HG02763 (cell line): Measurements from ENCODE around the gene INCA1.
"Not testable (repeated sequence)": the region's sequence is repeated elsewhere in the genome, so short reads cannot be mapped to it uniquely, and the experiment has no call there.

Experiments
- ATAC-seq: cut with Tn5 transposase; IDR thresholded peaks from one replicate; pipeline ENCODE4 v1.9.1; 2021; ENCODE audit warnings: mild to moderate bottlenecking, moderate library complexity; ENCODE audit not compliant: unreplicated experiment

Gene INCA1, protein sequence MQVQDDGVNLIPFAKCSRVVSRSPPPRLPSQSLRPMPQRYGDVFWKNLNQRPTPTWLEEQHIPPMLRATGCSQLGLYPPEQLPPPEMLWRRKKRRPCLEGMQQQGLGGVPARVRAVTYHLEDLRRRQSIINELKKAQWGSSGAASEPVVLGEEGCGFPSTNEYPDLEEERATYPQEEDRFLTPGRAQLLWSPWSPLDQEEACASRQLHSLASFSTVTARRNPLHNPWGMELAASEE

DNA sequence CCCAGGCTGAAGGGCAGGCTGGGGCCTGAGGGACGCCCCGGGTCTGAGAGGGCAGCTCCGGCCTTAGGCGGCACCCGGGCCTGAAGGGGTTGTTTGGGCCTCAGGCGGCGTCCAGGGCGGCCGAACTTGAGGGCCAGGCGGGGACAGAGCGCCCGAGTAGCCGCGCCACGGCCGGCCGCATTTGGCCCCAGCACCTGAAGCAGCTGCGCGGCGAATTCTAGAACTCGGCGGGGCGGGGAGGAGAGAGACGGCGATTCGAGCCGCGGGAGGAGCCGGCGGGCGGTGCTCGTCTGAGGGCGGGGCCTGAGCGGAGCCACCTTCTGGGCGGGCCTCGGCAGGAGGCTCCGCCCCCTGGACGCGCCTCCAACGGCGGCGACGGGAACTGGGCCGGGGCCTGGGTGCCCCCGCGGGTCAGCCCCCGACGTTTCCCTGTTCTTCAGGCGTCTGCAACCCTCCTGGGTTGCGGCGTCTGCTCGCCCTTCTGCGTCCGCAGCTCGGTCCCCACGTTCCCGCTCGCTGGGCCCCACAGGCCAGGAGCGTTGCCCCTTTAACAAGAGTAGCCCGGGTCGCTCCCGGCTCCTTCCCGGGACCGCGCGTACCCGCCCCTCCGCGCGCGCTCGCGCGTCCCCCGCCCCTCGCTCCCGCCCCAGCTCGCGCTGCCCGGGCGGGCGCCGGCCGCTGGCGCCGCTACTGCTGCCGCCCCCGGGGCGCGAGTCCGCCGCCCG is at the start of gene INCA1, which contains the start of gene KIF1C:
Gene INCA1, minus strand, starts transcription at position 221 of the 725 bp plus-strand sequence. CDS start 3,085 bp downstream, outside the sequence.
Gene KIF1C, plus strand, starts transcription at position 649 of the 725 bp plus-strand sequence. CDS start 2,297 bp downstream, outside the sequence.
- ATAC-seq, result peak; percentile 78

DNA sequence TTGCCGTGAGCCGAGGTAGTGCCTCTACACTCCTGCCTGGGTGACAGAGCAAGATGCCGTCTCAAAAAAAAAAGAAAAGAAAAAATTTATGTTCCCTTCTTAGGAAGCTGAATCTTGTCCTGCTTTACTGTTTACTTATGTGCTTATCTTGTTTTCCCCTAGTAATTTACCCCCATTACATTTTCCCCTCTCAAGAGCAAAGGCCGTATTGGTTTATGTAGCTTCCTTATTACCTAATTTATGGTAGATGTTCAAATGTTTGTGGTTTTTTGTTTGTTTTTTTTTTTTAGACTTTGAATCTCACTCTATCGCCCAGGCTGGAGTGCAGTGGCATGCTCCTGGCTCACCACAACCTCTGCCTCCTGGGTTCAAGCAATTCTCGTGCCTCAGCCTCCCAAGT is 48.2 kb upstream of the INCA1 start:
- ATAC-seq, result no peak

- ATAC-seq, result no peak
Measured at GRCh38 chr17:5044630-5045029, 47.3 kb upstream of the INCA1 start.

DNA sequence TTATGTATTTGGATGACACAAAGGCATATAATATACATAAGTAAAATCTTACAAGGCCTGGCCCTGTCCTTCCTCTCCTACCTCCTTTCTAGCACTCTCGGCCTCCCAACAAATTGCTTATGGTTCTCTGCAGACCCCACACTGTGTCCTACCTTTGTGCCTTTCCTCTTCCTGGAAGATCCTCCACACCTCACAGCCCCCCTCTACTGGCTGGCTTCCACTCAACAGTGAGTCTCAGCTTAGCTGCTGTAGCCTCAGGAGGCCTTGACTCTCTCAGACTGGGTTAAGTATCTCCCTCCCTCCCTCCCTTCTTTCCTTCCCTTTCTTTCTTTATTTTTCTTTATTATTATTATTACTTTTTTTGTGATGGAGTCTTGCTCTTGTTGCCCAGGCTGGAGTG is 46.2 kb upstream of the INCA1 start:
- no peak for ATAC-seq

DNA sequence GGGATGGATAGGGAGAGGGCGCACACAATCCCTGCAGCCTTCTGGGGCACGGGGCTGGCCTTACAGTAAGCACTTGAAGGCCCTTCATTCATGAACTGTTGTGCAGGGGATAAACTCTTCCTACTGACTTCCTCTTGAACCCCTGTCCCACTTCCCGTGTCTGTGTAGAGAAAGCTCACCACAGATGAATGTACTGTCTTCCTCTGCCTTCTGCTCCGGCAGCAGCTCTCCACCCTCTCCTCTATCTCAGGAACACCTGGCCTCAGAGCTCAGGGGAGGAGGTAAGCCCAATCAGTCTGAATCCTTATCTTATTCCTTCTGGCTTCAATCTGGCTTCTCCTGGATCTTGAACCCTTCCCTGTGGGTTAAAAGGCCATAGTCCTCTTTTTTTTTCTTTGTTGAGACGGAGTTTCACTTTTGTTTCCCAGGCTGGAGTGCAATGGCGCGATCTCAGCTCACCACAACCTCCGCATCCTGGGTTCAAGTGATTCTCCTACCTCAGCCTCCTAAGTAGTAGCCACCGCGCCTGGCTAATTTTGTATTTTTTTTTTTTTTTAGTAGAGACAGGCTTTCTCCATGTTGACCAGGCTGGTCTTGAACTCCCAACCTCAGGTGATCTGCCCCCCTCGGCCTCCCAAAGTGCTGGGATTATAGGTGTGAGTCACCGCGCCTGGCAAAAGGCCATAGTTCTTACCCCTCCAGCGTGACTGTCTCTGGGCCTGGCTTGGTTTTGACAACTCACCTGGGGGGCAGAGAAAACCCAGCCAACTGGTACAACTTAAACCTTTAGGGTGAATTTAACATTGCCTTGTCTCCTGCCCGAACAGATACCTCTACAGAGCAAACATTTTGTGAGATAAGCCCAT is 45.1 kb upstream of the INCA1 start:
- ATAC-seq, result no peak

DNA sequence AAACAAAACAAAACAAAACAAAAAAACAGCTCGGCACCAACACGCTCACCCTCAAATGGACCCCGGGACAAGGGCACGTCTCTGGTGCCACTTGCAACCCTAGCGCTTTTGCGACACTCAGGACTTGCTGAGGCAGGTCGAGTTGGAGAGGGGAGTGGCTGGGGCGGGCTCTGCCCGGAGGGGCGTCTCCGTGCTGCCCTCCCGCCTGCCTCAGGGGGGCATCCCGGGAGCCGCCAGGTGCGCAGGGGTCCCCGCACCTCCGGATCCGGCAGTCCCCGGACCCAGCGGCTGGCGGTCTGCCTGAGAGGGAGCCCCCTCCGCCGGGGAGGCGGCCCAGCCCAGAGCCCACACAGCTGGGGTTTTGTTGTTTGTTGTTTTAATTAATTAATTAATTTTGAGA is 38.0 kb upstream of the INCA1 start, which contains the start of gene SLC52A1:
Gene SLC52A1, minus strand, starts transcription at position 112 of the 400 bp plus-strand sequence. CDS start 820 bp downstream, outside the sequence.
- ATAC-seq, result no peak

DNA sequence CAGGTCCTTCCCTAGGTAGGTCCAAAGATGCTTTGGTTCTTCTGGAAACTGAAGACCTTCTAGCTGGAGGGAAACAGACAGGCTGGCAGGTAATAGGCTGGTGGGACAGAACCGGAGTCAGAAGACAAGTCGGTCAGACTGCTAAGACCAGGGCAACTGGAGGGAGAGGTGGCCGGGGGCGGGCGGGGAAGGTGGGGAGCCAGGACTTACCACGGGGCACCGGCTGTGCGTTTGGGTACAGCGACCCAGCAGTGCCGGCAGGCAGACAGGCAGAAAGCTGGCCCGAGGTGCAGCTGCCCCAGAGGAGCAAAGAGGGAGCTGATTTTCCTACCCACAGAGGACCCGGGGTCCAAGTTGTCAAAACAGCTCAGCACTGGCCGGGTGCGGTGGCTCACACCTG is 37.3 kb upstream of the INCA1 start:
- no peak for ATAC-seq

DNA sequence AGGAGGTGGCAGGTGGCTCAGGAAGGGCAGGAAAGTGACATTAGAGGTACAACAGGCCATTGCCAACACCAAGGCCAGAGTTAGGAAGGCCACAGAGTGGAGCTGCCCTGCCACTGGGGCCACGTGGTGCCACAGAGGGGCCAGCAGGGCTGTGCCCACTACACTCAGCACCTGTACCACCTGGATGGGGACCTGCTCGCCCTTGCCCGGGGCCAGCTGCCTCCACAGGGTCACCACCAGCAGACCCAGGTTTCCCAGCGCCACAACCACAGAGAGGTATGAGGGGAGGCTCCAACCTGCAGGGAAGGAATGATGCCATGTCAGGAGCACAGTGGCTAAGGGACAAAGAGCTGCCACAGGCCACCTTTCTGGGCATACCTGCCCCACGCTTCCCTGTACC is 36.7 kb upstream of the INCA1 start:
- ATAC-seq, result no peak

GRCh38 chr17:5033352-5034015 is 36.2 kb upstream of the INCA1 start:
- no peak for ATAC-seq

DNA sequence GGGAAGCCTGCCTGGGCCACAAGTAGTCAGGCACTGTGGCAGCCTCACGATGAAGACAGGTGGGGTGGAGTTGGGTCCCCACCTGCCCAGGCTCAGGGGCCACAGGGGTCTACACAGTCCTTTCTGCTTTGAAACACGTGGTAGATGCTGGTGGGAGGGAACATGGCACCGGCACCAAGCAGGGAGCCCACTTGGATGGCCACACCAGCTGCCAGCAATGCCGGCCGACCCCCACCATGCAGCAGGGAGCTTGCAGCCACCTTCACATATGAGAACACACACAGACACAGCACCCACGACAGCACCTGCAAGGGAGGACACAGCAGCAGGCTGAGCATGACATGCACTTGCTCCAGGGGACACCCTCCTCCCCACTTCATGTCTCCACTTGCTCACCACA is 35.5 kb upstream of the INCA1 start:
- no peak for ATAC-seq

- ATAC-seq, result peak; percentile 67
Measured at GRCh38 chr17:5031365-5032082, 34.2 kb upstream of the INCA1 start.

DNA sequence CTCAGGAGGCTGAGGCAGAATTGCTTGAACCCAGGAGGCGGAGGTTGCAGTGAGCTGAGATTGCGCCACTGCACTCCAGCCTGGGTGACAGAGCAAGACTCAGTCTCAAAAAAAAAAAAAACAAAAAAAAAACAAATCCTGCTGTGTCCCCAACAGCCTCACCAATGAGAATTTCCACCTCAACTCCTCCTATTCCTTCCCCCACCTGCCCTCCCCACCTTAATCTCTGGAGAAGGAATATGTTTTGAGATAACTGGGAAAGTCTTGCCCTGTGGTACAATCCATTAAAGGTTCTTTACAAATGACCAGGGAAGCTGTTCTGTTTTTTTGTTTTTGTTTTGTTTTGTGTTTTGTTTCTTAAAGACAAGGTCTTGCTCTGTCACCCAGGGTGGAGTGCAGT is 32.8 kb upstream of the INCA1 start:
- ATAC-seq, result not testable (repeated sequence)

DNA sequence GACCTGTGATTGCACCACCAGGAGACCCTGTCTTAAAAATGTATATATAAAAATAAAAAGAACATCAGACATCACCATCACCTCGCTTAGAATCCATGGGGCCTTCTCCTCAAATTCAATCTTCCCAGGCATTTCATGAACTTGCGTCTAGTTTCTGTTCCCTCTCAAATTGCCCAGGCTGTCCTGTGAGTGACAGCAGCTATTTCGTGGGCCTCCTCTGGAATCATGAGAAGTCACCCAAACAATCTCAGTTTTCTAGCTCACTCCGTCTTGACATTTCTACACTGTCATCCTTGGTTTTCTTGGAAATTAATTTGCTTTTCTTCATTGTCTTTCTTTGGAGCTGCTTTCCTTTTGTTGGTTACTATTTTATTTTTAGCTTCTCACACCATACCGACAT is 30.6 kb upstream of the INCA1 start:
- no peak for ATAC-seq

- no peak for ATAC-seq
Measured at GRCh38 chr17:5027299-5027698, 30.0 kb upstream of the INCA1 start.

DNA sequence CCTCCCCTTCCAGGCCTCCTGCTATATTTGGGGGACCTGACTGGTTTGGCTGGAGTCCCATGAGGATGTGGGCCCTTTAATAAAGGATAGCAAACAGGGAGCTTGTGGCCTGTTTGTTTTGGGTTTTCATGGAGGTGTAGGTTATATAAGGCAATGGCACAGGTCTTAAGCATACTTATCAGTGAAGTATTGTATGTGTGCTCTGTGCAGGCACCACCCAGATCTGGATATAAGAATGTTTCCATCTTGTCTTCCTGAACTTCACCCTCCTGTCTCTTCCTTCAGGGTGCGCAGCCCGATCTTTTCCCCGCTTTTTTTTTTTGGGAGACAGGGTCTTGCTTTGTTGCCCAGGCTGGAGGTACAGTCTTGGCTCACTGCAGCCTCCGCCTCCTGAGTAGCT is 27.3 kb upstream of the INCA1 start:
- no peak for ATAC-seq

DNA sequence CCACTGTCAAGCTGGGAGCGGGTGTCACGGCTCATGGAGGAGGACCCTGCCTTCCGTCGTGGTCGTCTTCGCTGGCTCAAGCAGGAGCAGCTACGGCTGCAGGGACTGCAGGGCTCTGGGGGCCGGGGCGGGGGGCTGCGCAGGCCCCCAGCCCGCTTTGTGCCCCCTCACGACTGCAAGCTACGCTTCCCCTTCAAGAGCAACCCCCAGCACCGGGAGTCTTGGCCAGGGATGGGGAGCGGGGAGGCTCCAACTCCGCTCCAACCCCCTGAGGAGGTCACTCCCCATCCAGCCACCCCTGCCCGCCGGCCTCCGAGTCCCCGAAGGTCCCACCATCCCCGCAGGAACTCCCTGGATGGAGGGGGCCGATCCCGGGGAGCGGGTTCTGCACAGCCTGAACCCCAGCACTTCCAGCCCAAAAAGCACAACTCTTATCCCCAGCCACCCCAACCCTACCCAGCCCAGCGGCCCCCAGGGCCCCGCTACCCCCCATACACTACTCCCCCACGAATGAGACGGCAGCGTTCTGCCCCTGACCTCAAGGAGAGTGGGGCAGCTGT is 26.3 kb upstream of the INCA1 start:
- no peak for ATAC-seq

- ATAC-seq, result no peak
Measured at GRCh38 chr17:5022171-5022711, 24.9 kb upstream of the INCA1 start.

DNA sequence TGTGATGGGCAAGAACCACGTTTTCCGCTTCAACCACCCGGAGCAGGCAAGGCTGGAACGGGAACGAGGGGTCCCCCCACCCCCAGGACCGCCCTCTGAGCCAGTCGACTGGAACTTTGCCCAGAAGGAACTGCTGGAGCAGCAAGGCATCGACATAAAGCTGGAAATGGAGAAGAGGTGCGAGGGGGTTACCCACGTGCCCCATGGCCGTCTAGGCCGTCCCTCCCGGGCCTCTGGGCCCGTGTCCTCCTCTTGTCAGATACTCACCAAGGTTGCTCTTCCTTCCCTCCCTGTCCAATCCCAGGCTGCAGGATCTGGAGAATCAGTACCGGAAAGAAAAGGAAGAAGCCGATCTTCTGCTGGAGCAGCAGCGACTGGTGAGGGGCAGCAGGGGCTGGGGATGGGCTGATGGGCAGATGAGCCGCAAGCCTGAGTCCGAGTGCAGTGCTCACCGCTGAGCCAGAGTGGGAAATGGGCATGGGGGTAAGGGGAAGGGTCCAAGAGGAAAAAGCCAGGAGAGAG is 23.2 kb upstream of the INCA1 start:
- no peak for ATAC-seq

DNA sequence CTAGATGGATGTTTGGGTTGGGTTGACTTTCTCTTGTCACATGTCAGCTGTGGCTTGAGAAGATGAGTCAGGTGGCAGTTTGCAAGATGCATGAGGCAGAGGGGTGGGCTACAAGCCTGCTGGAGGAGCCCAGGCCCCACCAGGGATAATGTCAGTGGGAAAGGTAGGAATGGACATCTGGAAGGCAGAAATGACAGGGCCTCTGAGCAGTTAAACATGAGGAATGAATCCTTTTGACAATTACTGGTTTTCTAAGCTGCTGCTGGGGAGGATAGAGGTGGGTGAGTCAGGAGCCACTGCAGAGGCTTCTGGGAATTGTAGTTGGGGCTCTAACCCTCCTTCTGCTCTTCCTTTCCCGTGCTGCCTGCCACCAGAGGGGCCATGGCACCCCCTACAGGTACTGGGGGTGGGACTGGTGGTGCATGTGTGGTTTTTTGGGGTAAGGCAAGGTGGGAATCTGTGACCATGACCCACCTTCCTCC is 22.2 kb upstream of the INCA1 start:
- ATAC-seq, result no peak
